Gastroesophageal sphincter (tissue), 4 donors: ENCODE measurements around the gene NUDT16L1. TPM values are rescaled to one million over a fixed set of nuclear protein-coding genes. Genes with fewer than 3 reads are reported as not detected.

ENCODE experiments used
- ATAC-seq: fragments of 150-250 bp; one replicate; pipeline ENCODE4 v1.9.1; 2016; ENCODE audit warnings: mild to moderate bottlenecking, moderate library complexity
- H3K27ac ChIP-seq, 4 donors: fragments of 200-600 bp; sonication (generic) in 3 of 4; 1 replicate in 3 of 4; 2 replicates in 1 of 4; pipeline ENCODE4 v1.5.1; 2016 to 2019
- H3K27me3 ChIP-seq: fragments of 200-600 bp; sonication (generic); one replicate; pipeline ENCODE4 v1.5.1; 2019
- H3K36me3 ChIP-seq, 2 donors: fragments of 200-600 bp; sonication (generic); one replicate each; pipeline ENCODE4 v1.5.1; 2019; ENCODE audit warnings: control low read depth in 1 of 2
- H3K4me1 ChIP-seq, 3 donors: fragments of 200-600 bp; sonication (generic); 1 replicate in 2 of 3; 2 replicates in 1 of 3; pipeline ENCODE4 v1.5.1; 2016 to 2019; ENCODE audit warnings: control low read depth in 2 of 3
- H3K4me3 ChIP-seq, 2 donors: fragments of 200-600 bp; sonication (generic); one replicate each; pipeline ENCODE4 v1.5.1; 2019; ENCODE audit warnings: mild to moderate bottlenecking in 1 of 2, moderate library complexity in 1 of 2
- H3K9me3 ChIP-seq, 3 donors: fragments of 200-600 bp; sonication (generic); one replicate each; pipeline ENCODE4 v1.5.1; 2017 to 2019; ENCODE audit warnings: control low read depth in 2 of 3
- EP300 ChIP-seq: sonication (generic); formaldehyde crosslinking; IDR thresholded peaks from one replicate; pipeline ENCODE4 v1.6.1; 2017; ENCODE audit warnings: antibody characterized with exemption, mild to moderate bottlenecking
- POLR2A ChIP-seq, 2 donors: fragments of 450-650 bp; IDR thresholded peaks; one replicate each; pipeline ENCODE4 v1.6.1; 2017; ENCODE audit warnings: antibody characterized with exemption in 2 of 2, mild to moderate bottlenecking in 2 of 2, moderate library complexity in 1 of 2
- POLR2AphosphoS5 ChIP-seq: sonication (generic); formaldehyde crosslinking; IDR thresholded peaks from one replicate; pipeline ENCODE4 v1.6.1; 2017; ENCODE audit warnings: antibody characterized with exemption
- WGBS, 2 donors: methylation state at CpG; one replicate each; pipeline ENCODE4 v1.1.5; 2018; ENCODE audit warnings: low coverage in 1 of 2; 5-methylcytosine and 5-hydroxymethylcytosine counted together
- total RNA-seq, 4 donors: library from RNA; depleted of rRNA; stranded (reverse); fragments of >200 nt; gene quantifications; one replicate each; pipeline ENCODE4 v1.1.0, GENCODE V29; 2016
- TF ChIP-seq, protein P1 (sequence below), 4 experiments: fragments of 200-600 bp in 2 of 4; fragments of 450-650 bp in 2 of 4; sonication (generic) in 1 of 4; IDR thresholded peaks; one replicate each; pipeline ENCODE4 v1.5.1; 2017 to 2019; ENCODE audit warnings: antibody characterized with exemption in 4 of 4, mild to moderate bottlenecking in 2 of 4, moderate library complexity in 2 of 4

The NUDT16L1 gene
- total RNA-seq, 4 donors from 2014 or later: 14.8 to 26.3 (median 21.4) TPM

DNA sequence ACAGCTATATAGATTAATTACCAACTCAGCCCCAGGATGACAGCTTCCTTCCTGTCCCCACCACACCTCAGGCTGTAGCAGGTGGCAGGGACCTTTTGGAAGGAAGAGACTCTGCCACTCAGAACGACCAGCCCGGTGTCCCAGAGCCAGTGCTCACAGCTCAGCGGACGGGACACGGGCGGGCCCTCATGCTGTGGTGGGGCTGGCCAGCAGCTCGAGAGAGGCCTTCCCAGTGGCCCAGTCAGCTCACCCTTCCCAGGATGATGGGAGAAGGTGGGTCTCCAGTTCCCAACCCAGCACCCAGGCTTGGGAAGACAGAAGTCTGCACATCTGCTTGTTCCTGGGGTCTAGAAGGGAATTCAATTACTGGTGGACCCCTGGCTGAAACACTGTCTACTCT, 10.5 kb downstream of the NUDT16L1 start:
- no peak for TF ChIP-seq POLR2A (IDR thresholded peaks at IDR 0.05)
- no peak for TF ChIP-seq EP300
- TF ChIP-seq POLR2AphosphoS5: no peak
- TF ChIP-seq, protein P1, sequence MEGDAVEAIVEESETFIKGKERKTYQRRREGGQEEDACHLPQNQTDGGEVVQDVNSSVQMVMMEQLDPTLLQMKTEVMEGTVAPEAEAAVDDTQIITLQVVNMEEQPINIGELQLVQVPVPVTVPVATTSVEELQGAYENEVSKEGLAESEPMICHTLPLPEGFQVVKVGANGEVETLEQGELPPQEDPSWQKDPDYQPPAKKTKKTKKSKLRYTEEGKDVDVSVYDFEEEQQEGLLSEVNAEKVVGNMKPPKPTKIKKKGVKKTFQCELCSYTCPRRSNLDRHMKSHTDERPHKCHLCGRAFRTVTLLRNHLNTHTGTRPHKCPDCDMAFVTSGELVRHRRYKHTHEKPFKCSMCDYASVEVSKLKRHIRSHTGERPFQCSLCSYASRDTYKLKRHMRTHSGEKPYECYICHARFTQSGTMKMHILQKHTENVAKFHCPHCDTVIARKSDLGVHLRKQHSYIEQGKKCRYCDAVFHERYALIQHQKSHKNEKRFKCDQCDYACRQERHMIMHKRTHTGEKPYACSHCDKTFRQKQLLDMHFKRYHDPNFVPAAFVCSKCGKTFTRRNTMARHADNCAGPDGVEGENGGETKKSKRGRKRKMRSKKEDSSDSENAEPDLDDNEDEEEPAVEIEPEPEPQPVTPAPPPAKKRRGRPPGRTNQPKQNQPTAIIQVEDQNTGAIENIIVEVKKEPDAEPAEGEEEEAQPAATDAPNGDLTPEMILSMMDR (IDR thresholded peaks at IDR 0.05): no peak
- no peaks in the 10 kb centered on the region for H3K9me3 ChIP-seq
- no peak overlapping the region for H3K4me3 ChIP-seq
- no peak for ATAC-seq
- no CpG with 5 or more reads among the region's 7 CpGs for WGBS, 2 donors
- no peak overlapping the region for H3K27ac ChIP-seq
- H3K27me3 ChIP-seq: no peaks in the 10 kb centered on the region
- no peaks in the 10 kb centered on the region for H3K4me1 ChIP-seq
- peaks cover 0 to 92% of the 10 kb centered on the region in 2 donors for H3K36me3 ChIP-seq

DNA sequence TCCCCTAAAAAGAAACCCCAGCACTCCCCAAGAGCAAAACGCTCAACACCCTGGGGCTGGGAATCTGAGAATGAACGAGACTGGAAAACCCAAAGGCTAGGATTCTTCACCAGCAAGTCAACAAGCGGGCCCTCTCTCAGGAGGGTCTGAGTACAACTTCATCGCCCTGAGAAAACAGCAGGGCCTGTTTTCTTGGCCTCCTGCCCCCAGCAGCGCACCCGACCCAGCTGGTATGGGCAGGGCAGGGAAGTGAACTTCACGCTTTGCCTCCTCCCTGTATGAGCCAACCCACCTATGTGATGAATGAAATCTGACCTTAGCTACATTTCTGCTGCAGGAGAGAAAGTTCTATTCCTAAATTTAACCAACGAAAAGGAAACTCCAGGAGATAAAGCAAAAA, 11.1 kb downstream of the NUDT16L1 start:
- Histone ChIP-seq H3K4me3 (no peak overlapping the region), H3K4me1 (no peaks in the 10 kb centered on the region), H3K27ac (no peak overlapping the region), H3K9me3 (no peaks in the 10 kb centered on the region), H3K36me3 (peaks cover 0 to 92% of the 10 kb centered on the region in 2 donors), H3K27me3 (no peaks in the 10 kb centered on the region)
- WGBS, 2 donors: 83 to 100% methylated on average over 1 to 6 of the region's 8 CpGs
- TF ChIP-seq POLR2A (IDR thresholded peaks at IDR 0.05) (no peak), EP300 (no peak), POLR2AphosphoS5 (no peak)
- TF ChIP-seq, protein P1 (IDR thresholded peaks at IDR 0.05): no peak
- ATAC-seq: no peak

DNA sequence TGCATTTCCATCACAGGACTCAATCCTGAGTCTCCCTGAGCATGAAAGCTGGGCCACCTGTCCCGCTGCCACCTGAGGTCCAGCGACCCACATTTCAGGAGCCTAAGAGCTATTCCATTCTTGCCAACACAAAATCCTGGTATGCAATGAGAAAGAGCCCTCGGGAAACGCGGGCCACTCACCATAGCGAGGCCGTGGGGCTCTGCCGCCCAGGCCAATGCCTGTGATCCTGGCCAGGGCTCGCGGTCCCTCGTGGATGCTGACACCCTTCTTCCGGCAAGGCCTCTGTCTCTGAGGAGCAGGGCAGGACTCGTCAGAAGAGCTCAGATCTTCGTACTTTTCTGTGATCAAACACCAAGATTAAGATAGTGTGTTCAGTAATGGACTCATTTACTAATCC, 11.6 kb downstream of the NUDT16L1 start:
- WGBS, 2 donors: 92 to 96% methylated on average over 8 to 12 of the region's 14 CpGs

DNA sequence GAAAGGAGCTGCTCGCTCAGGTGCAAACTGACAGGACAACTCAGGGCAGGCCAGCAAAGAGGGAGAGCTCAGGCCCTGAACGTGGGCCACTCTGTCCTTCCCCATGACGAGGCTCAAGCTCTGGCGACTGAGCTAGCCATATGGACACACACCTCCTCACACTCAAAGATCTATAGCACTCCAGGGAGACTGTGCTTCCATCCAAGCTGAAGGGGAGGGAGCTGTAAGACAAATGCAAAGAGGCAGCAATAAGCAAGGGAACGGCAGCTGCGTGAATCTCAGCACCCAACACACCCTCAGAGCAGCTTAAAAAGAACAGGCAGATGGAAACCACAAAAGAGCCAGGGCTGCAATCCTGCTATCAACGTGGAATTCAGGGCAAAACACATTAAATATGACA, 13.5 kb downstream of the NUDT16L1 start:
- TF ChIP-seq EP300 (no peak), POLR2AphosphoS5 (no peak), POLR2A (IDR thresholded peaks at IDR 0.05) (no peak)
- TF ChIP-seq, protein P1 (IDR thresholded peaks at IDR 0.05): no peak
- Histone ChIP-seq H3K4me1 (no peaks in the 10 kb centered on the region), H3K9me3 (no peaks in the 10 kb centered on the region), H3K36me3 (peaks cover 0 to 91% of the 10 kb centered on the region in 2 donors), H3K27me3 (no peaks in the 10 kb centered on the region), H3K4me3 (no peak overlapping the region), H3K27ac (no peak overlapping the region)
- 75 to 90% methylated on average over 1 to 3 of the region's 7 CpGs for WGBS, 2 donors
- no peak for ATAC-seq

More for the DNA sequence above, 11.6 kb downstream of the NUDT16L1 start:
- Histone ChIP-seq H3K4me1 (no peaks in the 10 kb centered on the region), H3K27ac (no peak overlapping the region), H3K4me3 (no peak overlapping the region), H3K36me3 (peaks cover 0 to 92% of the 10 kb centered on the region in 2 donors), H3K9me3 (no peaks in the 10 kb centered on the region), H3K27me3 (no peaks in the 10 kb centered on the region)
- no peak for ATAC-seq
- no peak for TF ChIP-seq EP300
- no peak for TF ChIP-seq POLR2A (IDR thresholded peaks at IDR 0.05)
- TF ChIP-seq, protein P1 (IDR thresholded peaks at IDR 0.05): no peak
- no peak for TF ChIP-seq POLR2AphosphoS5

DNA sequence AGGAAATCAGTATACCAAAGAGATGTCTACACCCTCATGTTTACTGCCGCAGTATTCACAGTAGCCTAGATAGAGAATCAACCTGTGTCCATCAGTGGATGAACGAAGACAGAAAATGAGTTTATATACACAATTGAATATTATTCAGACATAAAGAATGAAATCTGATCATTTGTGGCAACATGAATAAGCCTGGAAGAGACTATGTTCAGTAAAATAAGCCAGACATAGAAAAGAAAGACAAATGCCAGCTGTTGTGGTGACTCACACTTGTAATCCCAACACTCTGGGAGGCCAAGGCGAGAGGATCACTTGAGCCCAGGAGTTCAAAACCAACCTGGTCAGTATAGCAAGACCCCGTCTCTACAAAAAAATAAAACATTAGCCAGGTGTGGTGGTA, 16.1 kb downstream of the NUDT16L1 start:
- peaks cover 0 to 91% of the 10 kb centered on the region in 2 donors for H3K36me3 ChIP-seq
- no peak for TF ChIP-seq POLR2AphosphoS5
- TF ChIP-seq EP300: no peak
- TF ChIP-seq POLR2A (IDR thresholded peaks at IDR 0.05): no peak
- TF ChIP-seq, protein P1 (IDR thresholded peaks at IDR 0.05): no peak
- no peak overlapping the region for H3K4me3 ChIP-seq
- no peaks in the 10 kb centered on the region for H3K4me1 ChIP-seq
- H3K27ac ChIP-seq: no peak overlapping the region
- H3K9me3 ChIP-seq: no peaks in the 10 kb centered on the region
- WGBS, 2 donors: 90 to 98% methylated on average over 4 of the region's 4 CpGs
- H3K27me3 ChIP-seq: no peaks in the 10 kb centered on the region
- ATAC-seq: no peak
